ENCODE data around the gene EGFL6. TPM values are rescaled to one million over a fixed set of nuclear protein-coding genes. Genes with fewer than 3 reads are reported as not detected.
"Not testable (repeated sequence)": the region's sequence is repeated elsewhere in the genome, so short reads cannot be mapped to it uniquely, and the experiment has no call there.

Gene EGFL6
- total and polyA plus RNA-seq, 2 of the 13 experiments (the other 11 are each of a cell fraction or from before 2014, with no cell fraction given) = not detected

- peak overlapping the region; percentile 83 for H2AFZ ChIP-seq (ENCODE audit: low read length)
- no peaks in the 10 kb centered on the region for H3K79me2 ChIP-seq (ENCODE audit: insufficient read depth, low read length)
- 0 out of 2 replicates have a peak, but pooled peaks cover 6% of the 10 kb centered on the region for H3K4me1 ChIP-seq (ENCODE audit: insufficient read depth, low read length)
- H3K9me3 ChIP-seq (ENCODE audit: low read length) = no peaks in the 10 kb centered on the region
- peak; percentile 75 for ATAC-seq
- intact Hi-C loops (cut with micrococcal nuclease; ENCODE audit: unreplicated experiment) (no loop called here), in situ Hi-C loops (cut with HindIII; ENCODE audit: extremely low pct_ligation_motif_present, low pct_unique_long_range_greater_than_20kb) (no loop called here)
- H3K27ac ChIP-seq (ENCODE audit: extremely low read length, insufficient read depth, low read length) = no peak overlapping the region
- POLR2A ChIA-PET = interaction anchor here (1.0 kb wide), 2 partner anchors 20 to 65 kb away, joined by 4 read pairs; partner anchors contain the start of genes OFD1, RAB9A and TRAPPC2
- CTCF ChIA-PET (ENCODE audit: low intra/inter-chr PET ratio, low total read pairs) = no interaction called here
- BruUV-seq (replicated peaks) = no TSS peak
- no peak for TF ChIP-seq ZNF281 (CRISPR knock-in tag; IDR thresholded peaks at IDR 0.05; ENCODE audit: borderline replicate concordance)
- peak; percentile 72 for TF ChIP-seq ZBTB21 (CRISPR knock-in tag; IDR thresholded peaks at IDR 0.05)
- no peak for TF ChIP-seq CREB1 (IDR thresholded peaks at IDR 0.05)
- TF ChIP-seq CREB1 (CRISPR knock-in tag; IDR thresholded peaks at IDR 0.05) = peak; percentile 46; the same call in 1 of the 2 replicates
- TF ChIP-seq HNF1A (IDR thresholded peaks at IDR 0.05; ENCODE audit: low read depth) = no peak
- TF ChIP-seq HNF1A (CRISPR knock-in tag; IDR thresholded peaks at IDR 0.05; ENCODE audit: borderline replicate concordance) = no peak
- TF ChIP-seq FOSL2 (CRISPR knock-in tag; IDR thresholded peaks at IDR 0.05) = peak; percentile 43
- TF ChIP-seq HNF4A (CRISPR knock-in tag; IDR thresholded peaks at IDR 0.05) = 0 out of 2 replicates have a peak, but pooled peaks have one; percentile 14
- FAIRE-seq = no peak
- no peak overlapping the region for H3K9ac ChIP-seq (ENCODE audit: insufficient read depth, low read depth, low read length)
- peak overlapping the region; percentile 57 for H3K4me2 ChIP-seq (ENCODE audit: low read depth, low read length)
- H3K36me3 ChIP-seq (replicated peaks in 1 of 2; ENCODE audit: control insufficient read depth in 1 of 2, insufficient read depth in 2 of 2, low read length in 2 of 2) = no peaks in the 10 kb centered on the region
- H4K20me1 ChIP-seq (ENCODE audit: insufficient read depth, low read length) = no peaks in the 10 kb centered on the region
- H3K4me3 ChIP-seq (replicated peaks in 1 of 3; ENCODE audit: insufficient read depth in 1 of 3, low read depth in 2 of 3, low read length in 3 of 3) = no peak overlapping the region; a peak in 1 of 6 replicates
- no peaks in the 10 kb centered on the region for H3K27me3 ChIP-seq (ENCODE audit: control insufficient read depth in 1 of 2, insufficient read depth in 2 of 2, low read length in 2 of 2)
- DNase-seq (ENCODE audit: low spot score) = peak; percentile 52
- whole genome bisulfite sequencing (ENCODE audit: low lambda C conversion rate) = 8% methylated on average over 7 of the region's 9 CpGs
Measured at GRCh38 chrX:13669246-13669737, 99.9 kb downstream of the EGFL6 start.

GRCh38 chrX:13669755-13670154 is 100.4 kb downstream of the EGFL6 start:
- H3K4me1 ChIP-seq (ENCODE audit: insufficient read depth, low read length); CTCF ChIA-PET (ENCODE audit: low intra/inter-chr PET ratio, low total read pairs); H3K79me2 ChIP-seq (ENCODE audit: insufficient read depth, low read length); ATAC-seq; H3K27ac ChIP-seq (ENCODE audit: extremely low read length, insufficient read depth, low read length); FAIRE-seq; DNase-seq (ENCODE audit: low spot score); intact Hi-C loops (cut with micrococcal nuclease; ENCODE audit: unreplicated experiment); H3K4me3 ChIP-seq (replicated peaks in 1 of 3; ENCODE audit: insufficient read depth in 1 of 3, low read depth in 2 of 3, low read length in 3 of 3); H3K9me3 ChIP-seq (ENCODE audit: low read length); H4K20me1 ChIP-seq (ENCODE audit: insufficient read depth, low read length); H3K9ac ChIP-seq (ENCODE audit: insufficient read depth, low read depth, low read length); in situ Hi-C loops (cut with HindIII; ENCODE audit: extremely low pct_ligation_motif_present, low pct_unique_long_range_greater_than_20kb); H3K36me3 ChIP-seq (replicated peaks in 1 of 2; ENCODE audit: control insufficient read depth in 1 of 2, insufficient read depth in 2 of 2, low read length in 2 of 2); H2AFZ ChIP-seq (ENCODE audit: low read length); H3K27me3 ChIP-seq (ENCODE audit: control insufficient read depth in 1 of 2, insufficient read depth in 2 of 2, low read length in 2 of 2); BruUV-seq (replicated peaks): not testable (repeated sequence)
- POLR2A ChIA-PET = interaction anchor here (1.0 kb wide), 2 partner anchors 19 to 65 kb away, joined by 4 read pairs; partner anchors contain the start of genes OFD1, RAB9A and TRAPPC2
- H3K4me2 ChIP-seq (ENCODE audit: low read depth, low read length) = 0 out of 2 replicates have a peak overlapping the region, but pooled peaks have one; percentile 57
- 98% methylated on average over 8 of the region's 8 CpGs for WGBS (ENCODE audit: low lambda C conversion rate)
